ENCODE results near the gene NTMT2.

DNA sequence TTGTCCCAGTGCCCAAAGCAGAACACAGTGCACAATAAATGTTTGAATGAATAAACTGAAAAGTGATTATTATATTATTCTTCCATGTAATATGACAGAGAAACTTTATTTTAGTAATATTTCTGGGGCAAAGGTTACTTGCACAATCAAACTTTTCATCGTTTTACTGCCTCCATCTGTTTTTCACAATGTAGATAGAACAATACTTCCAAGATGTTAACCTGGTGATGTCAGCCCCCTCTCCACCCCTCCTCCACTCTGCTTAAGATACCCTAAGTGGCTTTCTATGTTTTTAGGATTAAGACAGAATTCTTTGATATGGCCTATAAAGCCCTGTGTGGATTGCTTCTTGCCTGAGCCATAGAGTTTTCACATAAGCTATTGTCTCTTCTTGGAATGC, 13.8 kb upstream of the NTMT2 start:
- no peak for TF ChIP-seq ZFP3 (CRISPR knock-in tag; IDR thresholded peaks at IDR 0.05)
- TF ChIP-seq RARB (CRISPR knock-in tag; IDR thresholded peaks at IDR 0.05), result no peak
- TF ChIP-seq GLIS3 (CRISPR knock-in tag; IDR thresholded peaks at IDR 0.05), result no peak
- TF ChIP-seq PATZ1 (CRISPR knock-in tag; IDR thresholded peaks at IDR 0.05; ENCODE audit: borderline replicate concordance), result no peak
- TF ChIP-seq PPARA (CRISPR knock-in tag; IDR thresholded peaks at IDR 0.05; ENCODE audit: borderline replicate concordance), result no peak
- no peak for TF ChIP-seq ZFP30 (CRISPR knock-in tag; IDR thresholded peaks at IDR 0.05)
- no peak for TF ChIP-seq SNAI2 (CRISPR knock-in tag; IDR thresholded peaks at IDR 0.05)
- no peak for TF ChIP-seq ARNTL (CRISPR knock-in tag; IDR thresholded peaks at IDR 0.05; ENCODE audit: borderline replicate concordance, low read depth)
- no peak for TF ChIP-seq ISL1 (CRISPR knock-in tag; IDR thresholded peaks at IDR 0.05)
- TF ChIP-seq TCF4 (CRISPR knock-in tag; IDR thresholded peaks at IDR 0.05; ENCODE audit: borderline replicate concordance), result no peak
- TF ChIP-seq ZNF565 (CRISPR knock-in tag; conservative IDR thresholded peaks at IDR 0.05; ENCODE audit: low read depth), result no peak
- TF ChIP-seq OSR1 (CRISPR knock-in tag; IDR thresholded peaks at IDR 0.05), result no peak
- TF ChIP-seq, protein P1, sequence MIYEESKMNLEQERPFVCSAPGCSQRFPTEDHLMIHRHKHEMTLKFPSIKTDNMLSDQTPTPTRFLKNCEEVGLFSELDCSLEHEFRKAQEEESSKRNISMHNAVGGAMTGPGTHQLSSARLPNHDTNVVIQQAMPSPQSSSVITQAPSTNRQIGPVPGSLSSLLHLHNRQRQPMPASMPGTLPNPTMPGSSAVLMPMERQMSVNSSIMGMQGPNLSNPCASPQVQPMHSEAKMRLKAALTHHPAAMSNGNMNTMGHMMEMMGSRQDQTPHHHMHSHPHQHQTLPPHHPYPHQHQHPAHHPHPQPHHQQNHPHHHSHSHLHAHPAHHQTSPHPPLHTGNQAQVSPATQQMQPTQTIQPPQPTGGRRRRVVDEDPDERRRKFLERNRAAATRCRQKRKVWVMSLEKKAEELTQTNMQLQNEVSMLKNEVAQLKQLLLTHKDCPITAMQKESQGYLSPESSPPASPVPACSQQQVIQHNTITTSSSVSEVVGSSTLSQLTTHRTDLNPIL (CRISPR knock-in tag; IDR thresholded peaks at IDR 0.05; ENCODE audit: low read depth), result no peak

All from SK-N-SH treated with all-trans-retinoic acid at 6 μM for 48 hours (cell line).